Upper lobe of left lung (tissue), 6 donors: ENCODE measurements around the gene GMDS. TPM values are rescaled to one million over a fixed set of nuclear protein-coding genes. Genes with fewer than 3 reads are reported as not detected.

Experiments used
- ATAC-seq, 2 donors: fragments of 200-7000 bp; cut with Tn5 transposase; one replicate each; pipeline ENCODE4 v1.9.1; 2022; ENCODE audit warnings: mild to moderate bottlenecking in 2 of 2, moderate library complexity in 2 of 2; ENCODE audit not compliant: low FRiP score in 2 of 2
- DNase-seq, 2 donors: peaks; one replicate each; pipeline ENCODE4 v3.0.0-alpha.2; 2019 to 2020
- H3K27ac ChIP-seq, 4 donors: fragments of 200-600 bp; sonication (generic); one replicate each; pipeline ENCODE4 v1.5.1; 2016 to 2019
- H3K27me3 ChIP-seq, 4 donors: fragments of 200-600 bp; sonication (generic); one replicate each; pipeline ENCODE4 v1.5.1; 2017 to 2019
- H3K36me3 ChIP-seq, 4 donors: fragments of 200-600 bp; sonication (generic); one replicate each; pipeline ENCODE4 v1.5.1; 2016 to 2019
- H3K4me1 ChIP-seq, 4 donors: fragments of 200-600 bp; sonication (generic); one replicate each; pipeline ENCODE4 v1.5.1; 2018 to 2019
- H3K4me3 ChIP-seq, 4 donors: fragments of 200-600 bp; sonication (generic); one replicate each; pipeline ENCODE4 v1.5.1; 2017 to 2019; ENCODE audit warnings: mild to moderate bottlenecking in 2 of 4, moderate library complexity in 1 of 4
- H3K9me3 ChIP-seq, 4 donors: fragments of 200-600 bp; sonication (generic); one replicate each; pipeline ENCODE4 v1.5.1; 2018 to 2019
- CTCF ChIP-seq, 6 experiments: fragments of 450-650 bp in 4 of 6; fragments of 200-600 bp in 2 of 6; sonication (generic) in 2 of 6; IDR thresholded peaks; one replicate each; pipeline ENCODE4 v1.5.1; 2016 to 2019; ENCODE audit warnings: antibody characterized with exemption in 6 of 6
- EP300 ChIP-seq, 4 donors: sonication (generic); formaldehyde crosslinking; IDR thresholded peaks; one replicate each; pipeline ENCODE4 v1.5.1; 2017; ENCODE audit warnings: antibody characterized with exemption in 4 of 4, control low read depth in 2 of 4
- POLR2A ChIP-seq, 4 donors: fragments of 450-650 bp; IDR thresholded peaks; one replicate each; pipeline ENCODE4 v1.5.1; 2016 to 2017; ENCODE audit warnings: antibody characterized with exemption in 4 of 4, mild to moderate bottlenecking in 2 of 4
- POLR2AphosphoS5 ChIP-seq, 2 donors: sonication (generic); formaldehyde crosslinking; IDR thresholded peaks; one replicate each; pipeline ENCODE4 v1.5.1; 2017; ENCODE audit warnings: antibody characterized with exemption in 2 of 2
- WGBS, 2 donors: methylation state at CpG; one replicate each; pipeline ENCODE4 v1.1.5; 2017 to 2018; 5-methylcytosine and 5-hydroxymethylcytosine counted together
- total RNA-seq, 6 donors: library from RNA; depleted of rRNA in 4 of 6; stranded (reverse); fragments of >200 nt in 4 of 6; gene quantifications; one replicate each; pipeline versions ENCODE4 v1.1.0 to v1.2.1, GENCODE V29; 2016 to 2021
- donor health status: DM: no; HTN: no; CAD: no; lungs with moderate emphysema.
- donor health status: DM: no; HTN: yes; CAD: no; lungs with severe emphysema.

Gene GMDS
- total RNA-seq, 6 donors from 2014 or later = 7.6 to 17.8 (median 14.1) TPM

- TF ChIP-seq POLR2AphosphoS5 (IDR thresholded peaks at IDR 0.05) (peak in 1 of 2 donors; percentile 7), POLR2A (IDR thresholded peaks at IDR 0.05) (no peak)
- peaks cover 52 to 86% (median 61%) of the 10 kb centered on the region in 4 donors for H3K4me1 ChIP-seq
- DNase-seq (no peak), ATAC-seq (no peak)
- H3K36me3 ChIP-seq = no peaks in the 10 kb centered on the region
- no peak overlapping the region for H3K27ac ChIP-seq
- no peak overlapping the region for H3K4me3 ChIP-seq
- H3K27me3 ChIP-seq = peaks cover 0 to 82% (median 65%) of the 10 kb centered on the region in 4 donors
- H3K9me3 ChIP-seq = no peaks in the 10 kb centered on the region
- WGBS, 2 donors = 10 to 18% methylated on average over 26 to 32 of the region's 32 CpGs
These were observed 637.7 kb downstream of the GMDS start for GRCh38 chr6:1607516-1608221.

GRCh38 chr6:1606780-1607515 lies 638.5 kb downstream of the GMDS start:
- 15% methylated on average over 20 to 22 of the region's 22 CpGs for WGBS, 2 donors
- TF ChIP-seq POLR2AphosphoS5 (IDR thresholded peaks at IDR 0.05) (no peak), EP300 (IDR thresholded peaks at IDR 0.05) (no peak), CTCF (IDR thresholded peaks at IDR 0.05) (no peak), POLR2A (IDR thresholded peaks at IDR 0.05) (no peak)
- ATAC-seq = no peak
- Histone ChIP-seq H3K27me3 (peaks cover 0 to 79% (median 66%) of the 10 kb centered on the region in 4 donors), H3K4me1 (peaks cover 47 to 82% (median 56%) of the 10 kb centered on the region in 4 donors), H3K27ac (no peak overlapping the region), H3K9me3 (no peaks in the 10 kb centered on the region), H3K4me3 (no peak overlapping the region), H3K36me3 (no peaks in the 10 kb centered on the region)
- DNase-seq = no peak

GRCh38 chr6:1605893-1606779 lies 639.3 kb downstream of the GMDS start:
- DNase-seq (no peak), ATAC-seq (no peak)
- H3K27me3 ChIP-seq = peaks cover 0 to 79% (median 62%) of the 10 kb centered on the region in 4 donors
- no peaks in the 10 kb centered on the region for H3K36me3 ChIP-seq
- TF ChIP-seq POLR2AphosphoS5 (IDR thresholded peaks at IDR 0.05) (no peak), EP300 (IDR thresholded peaks at IDR 0.05) (no peak), POLR2A (IDR thresholded peaks at IDR 0.05) (no peak), CTCF (IDR thresholded peaks at IDR 0.05) (no peak)
- no peaks in the 10 kb centered on the region for H3K9me3 ChIP-seq
- no peak overlapping the region for H3K27ac ChIP-seq
- peaks cover 48 to 81% (median 48%) of the 10 kb centered on the region in 4 donors for H3K4me1 ChIP-seq
- H3K4me3 ChIP-seq = no peak overlapping the region
- 15 to 18% methylated on average over 21 to 26 of the region's 26 CpGs for WGBS, 2 donors

GRCh38 chr6:1605004-1605892 lies 640.2 kb downstream of the GMDS start:
- no peaks in the 10 kb centered on the region for H3K36me3 ChIP-seq
- peaks cover 40 to 72% (median 42%) of the 10 kb centered on the region in 4 donors for H3K4me1 ChIP-seq
- 11 to 16% methylated on average over 32 to 46 of the region's 65 CpGs for WGBS, 2 donors
- peaks cover 0 to 75% (median 58%) of the 10 kb centered on the region in 4 donors for H3K27me3 ChIP-seq
- peak overlapping the region in 3 of 4 donors; percentile 33 to 48 (median 44) for H3K4me3 ChIP-seq
- no peak for ATAC-seq
- no peak for TF ChIP-seq CTCF (IDR thresholded peaks at IDR 0.05)
- DNase-seq = peak in 1 of 2 donors; percentile 87
- H3K27ac ChIP-seq = no peak overlapping the region
- H3K9me3 ChIP-seq = no peaks in the 10 kb centered on the region
